NB4 (cell line): ENCODE results near the gene IKZF5.

Experiments used
- CTCF ChIP-seq: IDR thresholded peaks from one replicate; pipeline ENCODE4 v1.5.1; 2012; ENCODE audit warnings: low read depth, low read length
- MAX ChIP-seq: IDR thresholded peaks from 2 replicates; pipeline ENCODE4 v1.6.1; 2011; ENCODE audit warnings: low read depth, low read length
- MYC ChIP-seq: IDR thresholded peaks from 2 replicates; pipeline ENCODE4 v1.6.1; 2011; ENCODE audit warnings: low read depth, low read length
- POLR2A ChIP-seq: IDR thresholded peaks from 2 replicates; pipeline ENCODE4 v1.6.1; 2011; ENCODE audit warnings: mild to moderate bottlenecking; ENCODE audit not compliant: insufficient read length; ENCODE audit errors: extremely low read depth

DNA sequence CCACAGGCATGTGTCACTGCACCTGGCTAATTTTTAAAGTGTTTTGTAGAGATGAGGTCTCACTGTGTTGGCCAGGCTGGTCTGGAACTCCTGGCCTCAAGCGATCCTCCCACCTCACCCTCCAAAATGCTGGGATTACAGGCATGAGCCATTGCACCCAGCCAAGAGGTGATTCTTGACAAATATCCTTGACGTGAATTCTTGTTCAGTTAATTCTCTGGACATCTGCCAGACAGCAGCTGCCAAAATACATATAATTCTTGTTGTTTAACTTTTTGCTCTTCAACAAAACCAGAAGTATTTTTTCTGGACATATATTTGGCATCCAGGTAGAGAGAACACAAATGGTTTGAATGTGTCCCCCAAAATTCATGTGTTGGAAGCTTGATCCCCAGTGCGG lies 3.4 kb upstream of the IKZF5 start:
- TF ChIP-seq CTCF (no peak), MAX (no peak), POLR2A (no peak), MYC (no peak)
